RKO (cell line): Measurements from ENCODE around the gene TIPARP.

Source experiments
- DNase-seq: peaks from one replicate; pipeline ENCODE4 v3.0.0-alpha.2; 2016; ENCODE audit warnings: low spot score

TIPARP gene

GRCh38 chr3:156742401-156742800, 68.0 kb downstream of the TIPARP start:
- DNase-seq = no peak

- DNase-seq = no peak
These were observed 69.5 kb downstream of the TIPARP start for GRCh38 chr3:156743859-156744258.

- no peak for DNase-seq
These were observed 70.2 kb downstream of the TIPARP start for GRCh38 chr3:156744631-156745030.

GRCh38 chr3:156745766-156746165, 71.4 kb downstream of the TIPARP start:
- no peak for DNase-seq

- DNase-seq = no peak
These were observed 72.7 kb downstream of the TIPARP start for GRCh38 chr3:156747046-156747445.

GRCh38 chr3:156749244-156749643, 74.9 kb downstream of the TIPARP start:
- no peak for DNase-seq

- DNase-seq = no peak
These were observed 75.9 kb downstream of the TIPARP start for GRCh38 chr3:156750191-156750873.

- DNase-seq = no peak
These were observed 76.5 kb downstream of the TIPARP start for GRCh38 chr3:156750874-156751245.

- no peak for DNase-seq
These were observed 77.2 kb downstream of the TIPARP start for GRCh38 chr3:156751461-156752025.
